IPS DF 4.7 (cell line): ENCODE results near the gene CDC42BPA.

Source experiments
- DNase-seq: peaks from one replicate; pipeline ENCODE4 v3.0.0-alpha.2; 2013; ENCODE audit warnings: low spot score; ENCODE audit errors: extremely low read depth

The CDC42BPA gene

GRCh38 chr1:227214207-227214606, 104.1 kb downstream of the CDC42BPA start:
- no peak for DNase-seq

GRCh38 chr1:227213426-227213825, 104.9 kb downstream of the CDC42BPA start:
- no peak for DNase-seq

- DNase-seq, result no peak
Measured at GRCh38 chr1:227212164-227212563, 106.1 kb downstream of the CDC42BPA start.

GRCh38 chr1:227210604-227211003, 107.7 kb downstream of the CDC42BPA start:
- no peak for DNase-seq

- no peak for DNase-seq
Measured at GRCh38 chr1:227197064-227197463, 121.2 kb downstream of the CDC42BPA start.

- DNase-seq, result peak; percentile 11
Measured at GRCh38 chr1:227192163-227192562, 126.1 kb downstream of the CDC42BPA start.

- DNase-seq, result no peak
Measured at GRCh38 chr1:227191607-227192006, 126.7 kb downstream of the CDC42BPA start.

GRCh38 chr1:227190321-227190720, 128.0 kb downstream of the CDC42BPA start:
- no peak for DNase-seq

- no peak for DNase-seq
Measured at GRCh38 chr1:227185291-227185690, 133.0 kb downstream of the CDC42BPA start.

- no peak for DNase-seq
Measured at GRCh38 chr1:227182012-227182411, 136.3 kb downstream of the CDC42BPA start.

GRCh38 chr1:227175611-227176010, 142.7 kb downstream of the CDC42BPA start:
- no peak for DNase-seq

- DNase-seq, result no peak
Measured at GRCh38 chr1:227174164-227174563, 144.1 kb downstream of the CDC42BPA start.

GRCh38 chr1:227170361-227171166, 147.7 kb downstream of the CDC42BPA start:
- no peak for DNase-seq

- no peak for DNase-seq
Measured at GRCh38 chr1:227169343-227169742, 148.9 kb downstream of the CDC42BPA start.

GRCh38 chr1:227167276-227168101, 150.8 kb downstream of the CDC42BPA start:
- DNase-seq, result no peak

- DNase-seq, result no peak
Measured at GRCh38 chr1:227166559-227166958, 151.7 kb downstream of the CDC42BPA start.

GRCh38 chr1:227161470-227161869, 156.8 kb downstream of the CDC42BPA start:
- no peak for DNase-seq

GRCh38 chr1:227156520-227156919, 161.8 kb downstream of the CDC42BPA start:
- no peak for DNase-seq

GRCh38 chr1:227155688-227156087, 162.6 kb downstream of the CDC42BPA start:
- DNase-seq, result no peak

GRCh38 chr1:227155004-227155403, 163.3 kb downstream of the CDC42BPA start:
- DNase-seq, result no peak

GRCh38 chr1:227152525-227152924, 165.8 kb downstream of the CDC42BPA start:
- no peak for DNase-seq

GRCh38 chr1:227140376-227140775, 177.9 kb downstream of the CDC42BPA start:
- DNase-seq, result no peak
